HCT116 (cell line): ENCODE measurements around the gene LIPA. TPM values are rescaled to one million over a fixed set of nuclear protein-coding genes. Genes with fewer than 3 reads are reported as not detected.

Source experiments
- ATAC-seq: fragments of 200-7000 bp; cut with Tn5 transposase; 2 replicates; pipeline ENCODE4 v1.9.1; 2020; ENCODE audit warnings: mild to moderate bottlenecking, moderate library complexity
- BruUV-seq: library from RNA; stranded (reverse); fragments of 400-500 nt; replicated peaks from 2 replicates; lab custom pipeline; 2021; lab: Mats Ljungman, UMichigan
- CTCF ChIA-PET: fragments of 300-600 bp; sonication (Branson Sonifier 250); formaldehyde crosslinking; loops from one replicate; lab custom pipeline; 2021; ENCODE audit warnings: antibody characterized with exemption; lab: Charles Lee
- POLR2A ChIA-PET: fragments of 300-600, 350-600 bp; sonication (Branson Sonifier 250); formaldehyde crosslinking; loops from one replicate; lab custom pipeline; 2021; ENCODE audit warnings: antibody characterized with exemption; lab: Charles Lee
- RAD21 ChIA-PET, 2 experiments: fragments of 300-600 bp; sonication (Branson Sonifier 250); formaldehyde crosslinking; loops; one replicate each; lab custom pipeline; 2023; ENCODE audit warnings: low total read pairs in 2 of 2; ENCODE audit not compliant: uncharacterized antibody in 2 of 2, unreplicated experiment in 2 of 2, low non-redundant PET in 1 of 2; lab: Charles Lee
- DNase-seq: peaks from one replicate; pipeline ENCODE4 v3.0.0-alpha.2; 2010; ENCODE audit warnings: low read depth, low spot score
- H2AFZ ChIP-seq: fragments of 200-600 bp; shearing (Covaris generic), sonication (generic); 2 replicates; pipeline ENCODE4 v1.6.1; 2017; ENCODE audit warnings: low read depth, mixed run types, mixed read lengths, antibody characterized with exemption, low read length; ENCODE audit not compliant: poor library complexity, severe bottlenecking
- H3K27ac ChIP-seq: 2 replicates; pipeline ENCODE4 v1.5.1; 2012; ENCODE audit warnings: low read depth, low read length
- H3K27me3 ChIP-seq: fragments of 200-600 bp; sonication (generic); 2 replicates; pipeline ENCODE4 v1.6.1; 2016; ENCODE audit warnings: mixed run types, low read length, mixed read lengths; ENCODE audit not compliant: insufficient read depth
- H3K36me3 ChIP-seq, 2 experiments: fragments of 200-500 bp in 1 of 2; fragments of 200-600 bp in 1 of 2; sonication (Bioruptor generic) in 1 of 2; sonication (generic) in 1 of 2; 2 replicates each; pipeline versions ENCODE4 v1.5.1 to v1.6.1; 2014 to 2016; ENCODE audit warnings: low read length in 2 of 2, inconsistent platforms in 1 of 2, mixed read lengths in 1 of 2, mixed run types in 1 of 2; ENCODE audit not compliant: insufficient read depth in 2 of 2, control insufficient read depth in 1 of 2
- H3K4me1 ChIP-seq, 2 experiments: fragments of 200-600 bp in 1 of 2; sonication (generic) in 1 of 2; 2 replicates each; pipeline versions ENCODE4 v1.5.1 to v1.6.1; 2012 to 2017; ENCODE audit warnings: low read length in 2 of 2, inconsistent platforms in 1 of 2, mild to moderate bottlenecking in 1 of 2, mixed read lengths in 1 of 2, mixed run types in 1 of 2, moderate library complexity in 1 of 2; ENCODE audit not compliant: insufficient read depth in 2 of 2, control insufficient read depth in 1 of 2
- H3K4me2 ChIP-seq: fragments of 200-600 bp; sonication (generic); 2 replicates; pipeline ENCODE4 v1.6.1; 2017; ENCODE audit warnings: mixed run types, low read length, mixed read lengths
- H3K4me3 ChIP-seq, 2 experiments: fragments of 200-600 bp in 1 of 2; sonication (generic) in 1 of 2; replicated peaks in 1 of 2; 2 replicates each; pipeline ENCODE4 v1.5.1; 2011 to 2016; ENCODE audit warnings: low read length in 2 of 2, control low read depth in 1 of 2, low read depth in 1 of 2, mild to moderate bottlenecking in 1 of 2, mixed read lengths in 1 of 2, mixed run types in 1 of 2
- H3K79me2 ChIP-seq: fragments of 200-600 bp; sonication (generic); 2 replicates; pipeline ENCODE4 v1.6.1; 2017; ENCODE audit warnings: mild to moderate bottlenecking, mixed run types, low read length, moderate library complexity, mixed read lengths; ENCODE audit not compliant: insufficient read depth
- H3K9ac ChIP-seq: fragments of 200-600 bp; sonication (generic); 2 replicates; pipeline ENCODE4 v1.6.1; 2016; ENCODE audit warnings: low read length, mixed read lengths
- H3K9me2 ChIP-seq: fragments of 200-600 bp; sonication (generic), shearing (Covaris generic); 2 replicates; pipeline ENCODE4 v1.6.1; 2017; ENCODE audit warnings: mixed run types, mild to moderate bottlenecking, moderate library complexity; ENCODE audit not compliant: insufficient read depth
- H3K9me3 ChIP-seq, 2 experiments: fragments of 200-500 bp in 1 of 2; fragments of 200-600 bp in 1 of 2; sonication (Bioruptor generic) in 1 of 2; sonication (generic) in 1 of 2; 2 replicates each; pipeline ENCODE4 v1.6.1; 2014 to 2017; ENCODE audit warnings: low read length in 2 of 2, mixed read lengths in 2 of 2, inconsistent platforms in 1 of 2, low read depth in 1 of 2, mild to moderate bottlenecking in 1 of 2, mixed run types in 1 of 2, moderate library complexity in 1 of 2; ENCODE audit not compliant: control insufficient read depth in 1 of 2, insufficient read depth in 1 of 2
- H4K20me1 ChIP-seq: fragments of 200-600 bp; sonication (generic), shearing (Covaris generic); 2 replicates; pipeline ENCODE4 v1.6.1; 2017; ENCODE audit warnings: mixed run types, mild to moderate bottlenecking, moderate library complexity; ENCODE audit not compliant: insufficient read depth
- CBX3 ChIP-seq: IDR thresholded peaks from 2 replicates; pipeline ENCODE4 v1.6.1; 2012; ENCODE audit warnings: low read depth
- CTCF ChIP-seq, 3 experiments: fragments of 200-600 bp in 1 of 3; sonication (generic) in 1 of 3; IDR thresholded peaks in 2 of 3; conservative IDR thresholded peaks in 1 of 3; 2 replicates each; pipeline ENCODE4 v1.5.1; 2012 to 2017; ENCODE audit warnings: low read depth in 2 of 3, low read length in 2 of 3, antibody characterized with exemption in 1 of 3, borderline replicate concordance in 1 of 3, control low read depth in 1 of 3, mild to moderate bottlenecking in 1 of 3, mixed read lengths in 1 of 3, mixed run types in 1 of 3, moderate library complexity in 1 of 3; ENCODE audit not compliant: insufficient read depth in 1 of 3
- ELF1 ChIP-seq: IDR thresholded peaks from 2 replicates; pipeline ENCODE4 v1.6.1; 2012; ENCODE audit warnings: low read depth, borderline replicate concordance
- EZH2 ChIP-seq: fragments of 200-600 bp; sonication (generic); IDR thresholded peaks from 2 replicates; pipeline ENCODE4 v1.6.1; 2017; ENCODE audit warnings: antibody characterized with exemption, mixed run types
- EZH2phosphoT487 ChIP-seq: fragments of 200-600 bp; IDR thresholded peaks from 2 replicates; pipeline ENCODE4 v1.6.1; 2018; ENCODE audit warnings: antibody characterized with exemption, borderline replicate concordance
- MAX ChIP-seq: IDR thresholded peaks from 2 replicates; pipeline ENCODE4 v1.6.1; 2012
- REST ChIP-seq: IDR thresholded peaks from 2 replicates; pipeline ENCODE4 v1.6.1; 2012; ENCODE audit warnings: low read depth
- SP1 ChIP-seq: IDR thresholded peaks from 2 replicates; pipeline ENCODE4 v1.6.1; 2012; ENCODE audit warnings: low read depth
- SRF ChIP-seq: IDR thresholded peaks from 2 replicates; pipeline ENCODE4 v1.6.1; 2012; ENCODE audit warnings: low read depth
- TCF7L2 ChIP-seq: IDR thresholded peaks from 2 replicates; pipeline ENCODE4 v1.7.0; 2011; ENCODE audit warnings: borderline replicate concordance, inconsistent platforms; ENCODE audit not compliant: insufficient read depth, insufficient read length; ENCODE audit errors: extremely low read depth
- ZBTB33 ChIP-seq: IDR thresholded peaks from 2 replicates; pipeline ENCODE4 v1.6.1; 2011; ENCODE audit warnings: mild to moderate bottlenecking, low read length, moderate library complexity; ENCODE audit not compliant: insufficient replicate concordance; ENCODE audit errors: extremely low read depth
- ZFX ChIP-seq: fragments of 450-650 bp; IDR thresholded peaks from 2 replicates; pipeline ENCODE4 v1.6.1; 2017
- intact Hi-C: fragments of 100-400 bp; cut with micrococcal nuclease; formaldehyde crosslinking; loops from 2 replicates; pipeline ENCODE4 v1.10.0; 2022
- total RNA-seq: library from RNA; stranded (reverse); gene quantifications from one replicate; pipeline ENCODE4 v1.2.1, GENCODE V29; 2021; ENCODE audit not compliant: unreplicated experiment

LIPA gene
- total RNA-seq, 1 experiment from 2014 or later = 27.1 TPM

- Histone ChIP-seq H3K9ac (no peak overlapping the region), H3K27ac (no peak overlapping the region), H3K4me1 (peaks cover 0 to 17% of the 10 kb centered on the region in 2 experiments; a peak in 2 of 4 replicates), H3K4me2 (no peak overlapping the region), H3K36me3 (no peaks in the 10 kb centered on the region), H4K20me1 (no peaks in the 10 kb centered on the region), H3K9me2 (no peaks in the 10 kb centered on the region), H3K9me3 (no peaks in the 10 kb centered on the region), H2AFZ (no peak overlapping the region), H3K4me3 (no peak overlapping the region), H3K27me3 (no peaks in the 10 kb centered on the region), H3K79me2 (no peaks in the 10 kb centered on the region)
- ATAC-seq = no peak
- intact Hi-C loops = no loop called here
- DNase-seq = no peak
- POLR2A ChIA-PET = no interaction called here
- RAD21 ChIA-PET = no interaction called here
- TF ChIP-seq CBX3 (peak; percentile 53; the same call in 1 of the 2 replicates), SRF (no peak), MAX (no peak), TCF7L2 (no peak)
- CTCF ChIA-PET = interaction anchor here (0.6 kb wide), 1 partner anchor 91 kb away, joined by 3 read pairs; no protein-coding TSS in a partner anchor
- BruUV-seq = no TSS peak
Measured at GRCh38 chr10:89299031-89299430, 47.5 kb upstream of the LIPA start.

- Histone ChIP-seq H3K27ac (no peak overlapping the region), H3K9me3 (no peaks in the 10 kb centered on the region)
- BruUV-seq = no TSS peak
- TF ChIP-seq EZH2 (no peak), ELF1 (no peak), REST (no peak), SP1 (no peak), EZH2phosphoT487 (no peak), ZBTB33 (no peak), ZFX (no peak), SRF (no peak), CTCF (IDR thresholded peaks at IDR 0.05 in 2 of 3, conservative IDR thresholded peaks at IDR 0.05 in 1 of 3; ENCODE audit: borderline replicate concordance in 1 of 3, insufficient read depth in 1 of 3, low read depth in 2 of 3, low read length in 2 of 3) (no peak)
Measured at GRCh38 chr10:89297791-89298190, 46.2 kb upstream of the LIPA start.

More at GRCh38 chr10:89297791-89298190, 46.2 kb upstream of the LIPA start:
- H3K27me3 ChIP-seq = no peaks in the 10 kb centered on the region
- POLR2A ChIA-PET = no interaction called here
- no peak overlapping the region for H3K9ac ChIP-seq
- H3K4me2 ChIP-seq = no peak overlapping the region
- ATAC-seq = no peak
- DNase-seq = no peak
- intact Hi-C loops = no loop called here
- no peaks in the 10 kb centered on the region for H3K36me3 ChIP-seq
- H3K4me3 ChIP-seq = no peak overlapping the region
- H4K20me1 ChIP-seq = no peaks in the 10 kb centered on the region
- RAD21 ChIA-PET = no interaction called here
- no peaks in the 10 kb centered on the region for H3K9me2 ChIP-seq
- H2AFZ ChIP-seq = no peak overlapping the region
- peaks cover 0 to 17% of the 10 kb centered on the region in 2 experiments; a peak in 2 of 4 replicates for H3K4me1 ChIP-seq
- no peaks in the 10 kb centered on the region for H3K79me2 ChIP-seq
- CTCF ChIA-PET = no interaction called here
